Measurements from ENCODE around the gene PREB.

PREB gene

GRCh38 chr2:27084297-27085061 is 50.0 kb downstream of the PREB start:
- in situ Hi-C loops (cut with MboI; ENCODE audit: low sequenced_read_pairs), result loop anchor here (10.0 kb wide), 1 partner anchor 120 kb away; no protein-coding TSS in a partner anchor

- in situ Hi-C loops (cut with MboI; ENCODE audit: low sequenced_read_pairs), result loop anchor here (10.0 kb wide), 1 partner anchor 119 kb away; no protein-coding TSS in a partner anchor
These were observed 50.8 kb downstream of the PREB start for GRCh38 chr2:27083410-27084296.

GRCh38 chr2:27082773-27083409 is 51.5 kb downstream of the PREB start:
- in situ Hi-C loops (cut with MboI; ENCODE audit: low sequenced_read_pairs), result loop anchor here (10.0 kb wide), 1 partner anchor 118 kb away; no protein-coding TSS in a partner anchor

DNA sequence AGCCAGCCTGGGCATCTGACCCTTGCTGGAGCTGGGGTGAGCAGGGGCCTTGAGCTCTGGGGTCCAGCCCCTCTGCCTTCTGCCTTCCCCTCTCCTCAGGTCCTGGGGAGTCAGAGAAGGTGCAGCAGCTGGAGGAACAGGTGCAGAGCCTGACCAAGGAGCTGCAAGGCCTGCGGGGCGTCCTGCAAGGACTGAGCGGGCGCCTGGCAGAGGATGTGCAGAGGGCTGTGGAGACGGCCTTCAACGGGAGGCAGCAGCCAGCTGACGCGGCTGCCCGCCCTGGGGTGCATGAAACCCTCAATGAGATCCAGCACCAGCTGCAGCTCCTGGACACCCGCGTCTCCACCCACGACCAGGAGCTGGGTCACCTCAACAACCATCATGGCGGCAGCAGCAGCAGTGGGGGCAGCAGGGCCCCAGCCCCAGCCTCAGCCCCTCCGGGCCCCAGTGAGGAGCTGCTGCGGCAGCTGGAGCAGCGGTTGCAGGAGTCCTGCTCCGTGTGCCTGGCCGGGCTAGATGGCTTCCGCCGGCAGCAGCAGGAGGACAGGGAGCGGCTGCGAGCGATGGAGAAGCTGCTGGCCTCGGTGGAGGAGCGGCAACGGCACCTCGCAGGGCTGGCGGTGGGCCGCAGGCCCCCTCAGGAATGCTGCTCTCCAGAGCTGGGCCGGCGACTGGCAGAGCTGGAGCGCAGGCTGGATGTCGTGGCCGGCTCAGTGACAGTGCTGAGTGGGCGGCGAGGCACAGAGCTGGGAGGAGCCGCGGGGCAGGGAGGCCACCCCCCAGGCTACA is 52.3 kb downstream of the PREB start:
- in situ Hi-C loops (cut with MboI; ENCODE audit: low sequenced_read_pairs), result loop anchor here (10.0 kb wide), 1 partner anchor 117 kb away; no protein-coding TSS in a partner anchor

Measured in HL-60/S4 (cell line).